GM21825 (cell line): ENCODE measurements around the gene SDC1.

Experiments used
- ATAC-seq: cut with Tn5 transposase; IDR thresholded peaks from one replicate; pipeline ENCODE4 v1.9.1; 2021; ENCODE audit warnings: mild to moderate bottlenecking, moderate library complexity; ENCODE audit not compliant: unreplicated experiment

SDC1 gene

GRCh38 chr2:20186855-20187187, 38.1 kb downstream of the SDC1 start:
- no peak for ATAC-seq

- no peak for ATAC-seq
Observed at GRCh38 chr2:20186078-20186854, 38.7 kb downstream of the SDC1 start.

GRCh38 chr2:20185176-20186022, 39.5 kb downstream of the SDC1 start:
- ATAC-seq = no peak

- ATAC-seq = no peak
Observed at GRCh38 chr2:20184067-20184938, 40.6 kb downstream of the SDC1 start.

GRCh38 chr2:20183373-20183772, 41.6 kb downstream of the SDC1 start:
- no peak for ATAC-seq

GRCh38 chr2:20182241-20182931, 42.5 kb downstream of the SDC1 start:
- ATAC-seq = no peak

- no peak for ATAC-seq
Observed at GRCh38 chr2:20181761-20182160, 43.2 kb downstream of the SDC1 start.

- ATAC-seq = no peak
Observed at GRCh38 chr2:20180676-20181648, 44.0 kb downstream of the SDC1 start.

GRCh38 chr2:20179755-20180594, 45.0 kb downstream of the SDC1 start:
- ATAC-seq = no peak

GRCh38 chr2:20179466-20179754, 45.5 kb downstream of the SDC1 start:
- no peak for ATAC-seq

- ATAC-seq = no peak
Observed at GRCh38 chr2:20178666-20179465, 46.1 kb downstream of the SDC1 start.

- no peak for ATAC-seq
Observed at GRCh38 chr2:20178249-20178607, 46.7 kb downstream of the SDC1 start.

- ATAC-seq = no peak
Observed at GRCh38 chr2:20177556-20178248, 47.2 kb downstream of the SDC1 start.

GRCh38 chr2:20176760-20177159, 48.2 kb downstream of the SDC1 start:
- ATAC-seq = no peak

GRCh38 chr2:20175931-20176330, 49.0 kb downstream of the SDC1 start:
- ATAC-seq = no peak

GRCh38 chr2:20175267-20175666, 49.7 kb downstream of the SDC1 start:
- ATAC-seq = no peak

- ATAC-seq = no peak
Observed at GRCh38 chr2:20174410-20174809, 50.5 kb downstream of the SDC1 start.
